ENCODE results near the gene PREP.

Gene PREP

GRCh38 chr6:105282631-105283585 is 120.0 kb downstream of the PREP start:
- TF ChIP-seq EZH2phosphoT487 (conservative IDR thresholded peaks at IDR 0.05; ENCODE audit: low read length) (no peak), CTCF (IDR thresholded peaks at IDR 0.05; ENCODE audit: insufficient read depth, low read length, poor library complexity, severe bottlenecking) (no peak)

GRCh38 chr6:105280033-105280432 is 122.8 kb downstream of the PREP start:
- Histone ChIP-seq H3K36me3 (ENCODE audit: low read length) (no peaks in the 10 kb centered on the region; the same call in 1 of the 2 replicates), H3K4me3 (ENCODE audit: insufficient read depth, low read length, poor library complexity, severe bottlenecking) (no peak overlapping the region), H3K27ac (ENCODE audit: low read depth, low read length) (no peak overlapping the region), H3K27me3 (ENCODE audit: low read length) (no peaks in the 10 kb centered on the region), H3F3A (ENCODE audit: insufficient read depth) (no peaks in the 10 kb centered on the region), H3K9me3 (ENCODE audit: insufficient read depth, low read length) (no peaks in the 10 kb centered on the region), H3K9me2 (replicated peaks; ENCODE audit: insufficient read depth, low read length) (no peaks in the 10 kb centered on the region), H3K9ac (ENCODE audit: low read length) (no peak overlapping the region), H2AFZ (ENCODE audit: low read depth, low read length, severe bottlenecking) (no peak overlapping the region), H3K79me2 (ENCODE audit: insufficient read depth, low read length) (no peaks in the 10 kb centered on the region), H4K20me1 (ENCODE audit: low read depth, low read length) (no peaks in the 10 kb centered on the region), H3K4me2 (ENCODE audit: low read depth, low read length, poor library complexity, severe bottlenecking) (no peak overlapping the region)
- TF ChIP-seq CTCF (IDR thresholded peaks at IDR 0.05; ENCODE audit: insufficient read depth, low read length, poor library complexity, severe bottlenecking) (no peak), EZH2phosphoT487 (conservative IDR thresholded peaks at IDR 0.05; ENCODE audit: low read length) (no peak)

More at GRCh38 chr6:105282631-105283585, 120.0 kb downstream of the PREP start:
- Histone ChIP-seq H3K27ac (ENCODE audit: low read depth, low read length) (no peak overlapping the region), H2AFZ (ENCODE audit: low read depth, low read length, severe bottlenecking) (no peak overlapping the region), H3K9ac (ENCODE audit: low read length) (no peak overlapping the region), H3K9me2 (replicated peaks; ENCODE audit: insufficient read depth, low read length) (no peaks in the 10 kb centered on the region), H3K36me3 (ENCODE audit: low read length) (peaks cover 5% of the 10 kb centered on the region; the same call in 1 of the 2 replicates), H3F3A (ENCODE audit: insufficient read depth) (no peaks in the 10 kb centered on the region), H4K20me1 (ENCODE audit: low read depth, low read length) (no peaks in the 10 kb centered on the region), H3K79me2 (ENCODE audit: insufficient read depth, low read length) (no peaks in the 10 kb centered on the region), H3K9me3 (ENCODE audit: insufficient read depth, low read length) (no peaks in the 10 kb centered on the region), H3K4me3 (ENCODE audit: insufficient read depth, low read length, poor library complexity, severe bottlenecking) (no peak overlapping the region), H3K4me2 (ENCODE audit: low read depth, low read length, poor library complexity, severe bottlenecking) (no peak overlapping the region), H3K27me3 (ENCODE audit: low read length) (no peaks in the 10 kb centered on the region)

GRCh38 chr6:105279463-105279862 is 123.4 kb downstream of the PREP start:
- Histone ChIP-seq H3K9ac (ENCODE audit: low read length) (no peak overlapping the region), H3K27ac (ENCODE audit: low read depth, low read length) (no peak overlapping the region), H2AFZ (ENCODE audit: low read depth, low read length, severe bottlenecking) (no peak overlapping the region), H3K9me2 (replicated peaks; ENCODE audit: insufficient read depth, low read length) (no peaks in the 10 kb centered on the region), H3K27me3 (ENCODE audit: low read length) (no peaks in the 10 kb centered on the region), H3F3A (ENCODE audit: insufficient read depth) (no peaks in the 10 kb centered on the region), H3K36me3 (ENCODE audit: low read length) (no peaks in the 10 kb centered on the region; the same call in 1 of the 2 replicates), H3K4me2 (ENCODE audit: low read depth, low read length, poor library complexity, severe bottlenecking) (no peak overlapping the region), H3K4me3 (ENCODE audit: insufficient read depth, low read length, poor library complexity, severe bottlenecking) (no peak overlapping the region), H4K20me1 (ENCODE audit: low read depth, low read length) (no peaks in the 10 kb centered on the region), H3K9me3 (ENCODE audit: insufficient read depth, low read length) (no peaks in the 10 kb centered on the region), H3K79me2 (ENCODE audit: insufficient read depth, low read length) (no peaks in the 10 kb centered on the region)
- TF ChIP-seq CTCF (IDR thresholded peaks at IDR 0.05; ENCODE audit: insufficient read depth, low read length, poor library complexity, severe bottlenecking) (no peak), EZH2phosphoT487 (conservative IDR thresholded peaks at IDR 0.05; ENCODE audit: low read length) (no peak)
